NCI-H1694 (cell line): ENCODE measurements around the gene CLEC4M.
"Not testable (repeated sequence)": the region's sequence is repeated elsewhere in the genome, so short reads cannot be mapped to it uniquely, and the experiment has no call there.

Source experiments
- DNase-seq: peaks from one replicate; lab custom pipeline; 2025; lab: John Stamatoyannopoulos, UW

Gene CLEC4M

DNA sequence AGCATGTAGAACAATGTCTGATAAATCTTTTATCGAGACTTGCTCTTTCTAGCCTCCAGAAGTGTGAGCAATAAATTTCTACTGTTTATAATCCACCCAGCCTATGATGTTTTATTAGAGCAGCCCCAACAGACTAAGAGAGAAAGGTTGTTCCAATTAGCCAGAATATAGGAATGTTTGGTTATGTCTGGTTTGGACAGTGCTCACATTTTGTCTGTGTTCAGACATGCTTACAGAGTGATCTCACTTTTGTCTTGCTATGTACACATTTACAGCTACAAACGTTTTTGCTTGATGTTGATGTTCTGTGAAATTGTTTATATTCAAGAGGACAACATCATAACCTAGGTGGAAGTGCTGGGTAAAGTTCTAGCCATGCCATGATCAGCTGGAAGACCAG lies 48.9 kb downstream of the CLEC4M start:
- no peak for DNase-seq

DNA sequence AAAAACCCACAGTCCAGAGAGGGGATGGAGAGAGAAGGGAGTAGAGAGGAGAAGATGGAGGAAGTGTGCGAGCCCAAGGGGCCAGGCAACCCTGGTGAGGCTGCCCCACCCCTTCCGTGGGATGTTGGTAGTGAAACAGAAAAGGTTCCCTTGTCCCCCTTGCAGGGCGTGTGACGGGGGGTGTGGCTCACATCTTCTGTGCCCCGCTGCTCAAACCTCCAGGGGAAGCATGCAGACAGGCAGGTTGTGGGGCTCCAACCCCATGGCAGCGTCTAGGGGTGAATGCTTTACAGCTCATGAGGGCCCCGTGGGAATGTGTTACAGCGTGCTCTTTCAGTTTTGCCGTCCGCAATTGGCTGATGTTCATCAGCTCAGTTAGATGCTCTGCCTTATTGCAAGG lies 52.3 kb downstream of the CLEC4M start:
- DNase-seq = no peak

DNA sequence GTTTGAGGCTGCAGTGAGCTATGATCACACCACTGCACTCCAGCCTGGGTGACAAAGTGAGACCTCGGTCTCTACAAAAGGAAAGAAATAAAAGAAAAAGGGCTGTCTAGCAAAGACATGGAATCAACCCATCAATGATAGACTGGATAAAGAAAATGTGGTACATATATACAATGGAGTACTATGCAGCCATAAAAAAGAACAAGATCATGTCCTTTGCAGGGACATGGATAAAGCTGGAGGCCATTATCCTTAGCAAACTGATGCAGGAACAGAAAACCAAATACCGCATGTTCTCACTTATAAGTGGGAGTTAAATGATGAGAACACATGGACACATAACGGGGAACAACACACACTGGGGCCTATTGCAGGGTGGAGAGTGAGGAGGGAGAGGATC lies 53.0 kb downstream of the CLEC4M start:
- DNase-seq = not testable (repeated sequence)

DNA sequence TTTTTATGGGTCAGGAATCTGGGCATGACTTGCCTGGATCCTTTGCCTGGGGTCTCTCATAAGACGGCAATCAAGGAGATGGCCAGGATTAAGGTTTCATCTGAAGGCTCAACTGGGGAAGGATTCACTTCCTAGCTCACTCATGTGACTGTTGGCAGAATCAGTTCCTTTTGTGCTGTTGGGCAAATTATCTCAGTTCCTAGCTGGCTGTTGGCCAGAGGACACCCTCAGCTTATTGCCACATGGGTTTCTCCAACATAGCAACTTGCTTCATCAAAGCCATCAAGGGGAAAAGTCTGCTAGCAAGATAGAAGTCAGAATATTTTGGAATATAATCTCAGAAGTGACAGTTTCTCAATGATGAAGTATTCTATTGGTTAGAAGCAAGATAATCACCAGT lies 54.8 kb downstream of the CLEC4M start:
- DNase-seq = no peak

DNA sequence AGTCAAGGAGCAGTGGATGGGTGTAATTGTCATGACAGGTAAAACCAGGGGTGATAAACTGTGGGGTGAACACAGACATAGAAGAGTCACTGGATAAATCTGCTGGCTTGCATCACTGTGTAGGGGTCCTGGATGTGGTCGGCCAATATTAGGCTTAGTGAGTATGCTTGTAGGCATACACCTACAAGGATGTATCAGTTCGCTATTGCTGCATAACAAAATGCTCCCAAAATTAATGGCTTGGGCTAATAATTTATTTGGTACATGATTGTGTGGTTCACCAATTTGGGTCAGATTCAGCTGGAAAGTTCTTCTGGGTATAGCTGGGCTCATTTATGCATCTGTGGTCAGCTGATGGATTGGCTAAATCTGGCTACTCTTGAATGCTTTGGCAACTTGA lies 55.8 kb downstream of the CLEC4M start:
- no peak for DNase-seq
